OCI-LY1 (cell line): ENCODE data around the gene PLD1.

Source experiments
- H2AFZ ChIP-seq: fragments of 200-600 bp; sonication (generic), shearing (Covaris generic); 2 replicates; pipeline ENCODE4 v1.6.0; 2014; ENCODE audit warnings: antibody characterized with exemption, mild to moderate bottlenecking, low read length
- H3F3A ChIP-seq: fragments of 200-600 bp; sonication (generic), shearing (Covaris generic); 2 replicates; pipeline ENCODE4 v1.6.0; 2014; ENCODE audit warnings: mild to moderate bottlenecking, antibody characterized with exemption, low read length, moderate library complexity; ENCODE audit not compliant: insufficient read depth
- H3K27ac ChIP-seq: fragments of 200-600 bp; sonication (generic); 2 replicates; pipeline ENCODE4 v1.5.1; 2014; ENCODE audit warnings: low read length, mixed run types, mild to moderate bottlenecking, low read depth; ENCODE audit not compliant: poor library complexity, severe bottlenecking
- H3K27me3 ChIP-seq: fragments of 200-600 bp; sonication (generic); 2 replicates; pipeline ENCODE4 v1.6.0; 2014; ENCODE audit warnings: antibody characterized with exemption, mild to moderate bottlenecking, low read length, moderate library complexity; ENCODE audit not compliant: insufficient read depth
- H3K36me3 ChIP-seq: fragments of 200-600 bp; sonication (generic); 2 replicates; pipeline ENCODE4 v1.6.1; 2014; ENCODE audit warnings: mild to moderate bottlenecking, antibody characterized with exemption, low read length, moderate library complexity, mixed read lengths; ENCODE audit not compliant: insufficient read depth
- H3K4me1 ChIP-seq: fragments of 200-600 bp; sonication (generic); 2 replicates; pipeline ENCODE4 v1.5.1; 2014; ENCODE audit warnings: mild to moderate bottlenecking, low read length, moderate library complexity; ENCODE audit not compliant: insufficient read depth, severe bottlenecking
- H3K4me2 ChIP-seq: fragments of 200-600 bp; sonication (generic), shearing (Covaris generic); 2 replicates; pipeline ENCODE4 v1.6.1; 2014; ENCODE audit warnings: low read length
- H3K4me3 ChIP-seq: fragments of 200-600 bp; sonication (generic); 2 replicates; pipeline ENCODE4 v1.5.1; 2014; ENCODE audit warnings: low read length, low read depth, mild to moderate bottlenecking, mixed read lengths; ENCODE audit not compliant: poor library complexity, severe bottlenecking
- H3K79me2 ChIP-seq: fragments of 200-600 bp; shearing (Covaris generic); 2 replicates; pipeline ENCODE4 v1.6.1; 2016; ENCODE audit warnings: mixed run types, low read length, mixed read lengths; ENCODE audit not compliant: insufficient read depth
- H3K9ac ChIP-seq: fragments of 200-600 bp; sonication (generic), shearing (Covaris generic); 2 replicates; pipeline ENCODE4 v1.6.1; 2014; ENCODE audit warnings: mild to moderate bottlenecking, low read length, mixed read lengths
- H3K9me2 ChIP-seq: fragments of 200-600 bp; sonication (generic), shearing (Covaris generic); 2 replicates; pipeline ENCODE4 v1.6.1; 2014; ENCODE audit warnings: low read depth, mild to moderate bottlenecking, low read length, mixed read lengths
- H3K9me3 ChIP-seq: fragments of 200-600 bp; shearing (Covaris generic); 2 replicates; pipeline ENCODE4 v1.6.1; 2014; ENCODE audit warnings: low read length, mixed read lengths
- H4K20me1 ChIP-seq: fragments of 200-600 bp; sonication (generic), shearing (Covaris generic); 2 replicates; pipeline ENCODE4 v1.6.0; 2016; ENCODE audit warnings: mild to moderate bottlenecking, low read length; ENCODE audit not compliant: insufficient read depth
- EZH2 ChIP-seq: fragments of 200-600 bp; sonication (generic), shearing (Covaris generic); IDR thresholded peaks from 2 replicates; pipeline ENCODE4 v1.8.0; 2017; ENCODE audit warnings: borderline replicate concordance, mixed run types, mild to moderate bottlenecking, antibody characterized with exemption, low read length, moderate library complexity, mixed read lengths
- TF ChIP-seq, protein P1 (sequence below): fragments of 200-600 bp; sonication (generic), shearing (Covaris generic); IDR thresholded peaks from 2 replicates; pipeline ENCODE4 v1.5.1; 2017; ENCODE audit warnings: mild to moderate bottlenecking, antibody characterized with exemption, low read length, moderate library complexity, mixed read lengths

The PLD1 gene

DNA sequence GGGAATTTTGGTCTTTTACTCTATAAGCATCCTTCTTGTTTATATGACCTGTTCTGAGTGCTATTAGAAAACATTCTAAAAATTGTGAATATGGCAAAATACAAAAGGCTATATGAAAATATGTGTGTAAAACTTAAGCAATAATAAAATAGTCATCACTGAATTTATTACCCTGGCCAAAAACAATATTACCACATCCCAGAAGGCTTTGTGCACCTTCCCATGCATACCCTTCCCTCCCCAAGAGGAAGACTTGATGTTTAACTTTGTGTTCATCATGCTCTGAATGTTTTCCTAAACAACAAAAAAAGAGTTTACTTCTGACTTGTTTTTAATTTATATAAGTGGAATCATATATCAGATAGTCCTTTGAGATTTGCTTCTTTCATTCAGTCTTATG, 195.0 kb downstream of the PLD1 start:
- Histone ChIP-seq H2AFZ (no peak overlapping the region), H3K27ac (no peak overlapping the region), H3K9me2 (no peaks in the 10 kb centered on the region), H3K4me2 (no peak overlapping the region), H3K27me3 (no peaks in the 10 kb centered on the region), H3F3A (no peaks in the 10 kb centered on the region), H3K4me3 (no peak overlapping the region), H3K9ac (no peak overlapping the region), H3K4me1 (no peaks in the 10 kb centered on the region), H4K20me1 (no peaks in the 10 kb centered on the region), H3K9me3 (no peaks in the 10 kb centered on the region), H3K79me2 (no peaks in the 10 kb centered on the region), H3K36me3 (no peaks in the 10 kb centered on the region)
- TF ChIP-seq EZH2 = no peak
- TF ChIP-seq, protein P1, sequence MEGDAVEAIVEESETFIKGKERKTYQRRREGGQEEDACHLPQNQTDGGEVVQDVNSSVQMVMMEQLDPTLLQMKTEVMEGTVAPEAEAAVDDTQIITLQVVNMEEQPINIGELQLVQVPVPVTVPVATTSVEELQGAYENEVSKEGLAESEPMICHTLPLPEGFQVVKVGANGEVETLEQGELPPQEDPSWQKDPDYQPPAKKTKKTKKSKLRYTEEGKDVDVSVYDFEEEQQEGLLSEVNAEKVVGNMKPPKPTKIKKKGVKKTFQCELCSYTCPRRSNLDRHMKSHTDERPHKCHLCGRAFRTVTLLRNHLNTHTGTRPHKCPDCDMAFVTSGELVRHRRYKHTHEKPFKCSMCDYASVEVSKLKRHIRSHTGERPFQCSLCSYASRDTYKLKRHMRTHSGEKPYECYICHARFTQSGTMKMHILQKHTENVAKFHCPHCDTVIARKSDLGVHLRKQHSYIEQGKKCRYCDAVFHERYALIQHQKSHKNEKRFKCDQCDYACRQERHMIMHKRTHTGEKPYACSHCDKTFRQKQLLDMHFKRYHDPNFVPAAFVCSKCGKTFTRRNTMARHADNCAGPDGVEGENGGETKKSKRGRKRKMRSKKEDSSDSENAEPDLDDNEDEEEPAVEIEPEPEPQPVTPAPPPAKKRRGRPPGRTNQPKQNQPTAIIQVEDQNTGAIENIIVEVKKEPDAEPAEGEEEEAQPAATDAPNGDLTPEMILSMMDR = no peak

DNA sequence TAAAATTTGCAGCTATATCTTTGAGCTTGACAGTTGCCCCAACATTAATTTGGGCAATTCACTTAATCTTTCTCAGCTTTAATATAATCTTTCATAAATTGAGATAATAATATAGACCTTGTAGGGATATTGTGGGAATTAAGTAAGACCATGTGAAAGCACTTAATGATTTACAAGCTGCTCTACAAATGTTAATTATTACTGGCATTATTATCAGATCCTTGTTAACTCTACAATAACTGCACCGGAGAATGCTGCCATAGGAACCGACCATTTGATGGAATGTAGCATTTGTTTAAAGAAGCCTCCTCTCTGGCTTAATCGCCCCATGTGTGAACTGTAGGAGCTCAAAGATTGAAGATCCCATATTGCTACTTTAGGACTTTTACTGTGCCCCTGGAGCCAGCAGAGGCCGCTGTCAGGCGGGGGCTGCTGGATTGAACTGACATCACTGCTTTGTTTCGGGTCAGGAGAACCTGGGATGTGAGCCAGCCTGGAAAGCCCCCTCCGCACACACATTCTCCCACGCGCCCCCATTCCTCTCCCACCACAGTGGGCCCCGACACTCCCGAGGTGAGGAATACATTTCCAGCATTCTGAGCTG, 195.9 kb downstream of the PLD1 start:
- Histone ChIP-seq H3K4me2 (no peak overlapping the region), H2AFZ (no peak overlapping the region)

DNA sequence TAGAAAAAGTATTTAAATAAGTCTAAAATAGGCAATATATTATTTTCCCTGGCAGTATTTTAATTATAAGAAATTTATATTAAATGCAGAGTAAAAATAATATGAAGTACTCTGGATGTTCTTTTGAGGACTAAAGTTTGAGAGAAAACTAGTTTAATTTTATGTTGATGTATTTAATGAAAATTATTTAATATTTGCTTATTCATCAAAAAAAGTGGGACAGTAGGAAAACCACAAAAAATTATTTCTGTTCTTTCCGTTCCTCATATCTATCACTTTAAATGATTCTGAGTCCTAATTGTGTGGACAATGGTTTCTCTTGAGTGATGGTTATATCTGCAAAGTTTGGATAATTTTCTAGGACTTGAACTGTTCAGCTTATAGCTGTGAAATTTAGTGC, 202.8 kb downstream of the PLD1 start:
- no peaks in the 10 kb centered on the region for H3K9me3 ChIP-seq
- H3K9me2 ChIP-seq = no peaks in the 10 kb centered on the region
- no peaks in the 10 kb centered on the region for H4K20me1 ChIP-seq
- no peak for TF ChIP-seq EZH2
- TF ChIP-seq, protein P1 = no peak
- no peaks in the 10 kb centered on the region for H3K79me2 ChIP-seq
- H3K27ac ChIP-seq = no peak overlapping the region
- H3K4me3 ChIP-seq = no peak overlapping the region
- H3K4me1 ChIP-seq = no peaks in the 10 kb centered on the region
- H3K9ac ChIP-seq = no peak overlapping the region
- no peaks in the 10 kb centered on the region for H3K36me3 ChIP-seq
- no peaks in the 10 kb centered on the region for H3F3A ChIP-seq
- no peaks in the 10 kb centered on the region for H3K27me3 ChIP-seq
- H2AFZ ChIP-seq = no peak overlapping the region
- no peak overlapping the region for H3K4me2 ChIP-seq

More for the DNA sequence above, 195.9 kb downstream of the PLD1 start:
- Histone ChIP-seq H3F3A (no peaks in the 10 kb centered on the region), H3K4me1 (no peaks in the 10 kb centered on the region), H3K36me3 (no peaks in the 10 kb centered on the region), H3K9me3 (no peaks in the 10 kb centered on the region), H3K27me3 (no peaks in the 10 kb centered on the region), H3K79me2 (no peaks in the 10 kb centered on the region), H3K9ac (no peak overlapping the region), H4K20me1 (no peaks in the 10 kb centered on the region), H3K9me2 (no peaks in the 10 kb centered on the region), H3K27ac (no peak overlapping the region), H3K4me3 (no peak overlapping the region)
- TF ChIP-seq EZH2 = no peak
- TF ChIP-seq, protein P1 = peak; percentile 59
